Umbilical cord (tissue), 2 donors: ENCODE results near the gene ASXL2. TPM values are rescaled to one million over a fixed set of nuclear protein-coding genes. Genes with fewer than 3 reads are reported as not detected.
A peak's percentile ranks its signal among the peaks of the same experiment; 100 is the strongest.
"Not testable (repeated sequence)": the region's sequence is repeated elsewhere in the genome, so short reads cannot be mapped to it uniquely, and the experiment has no call there.

Experiments
- DNase-seq: peaks from one replicate; pipeline ENCODE4 v3.0.0-alpha.2; 2015; ENCODE audit warnings: low spot score
- total RNA-seq: library from RNA; depleted of rRNA; stranded (reverse); fragments of >200 nt; gene quantifications from one replicate; pipeline ENCODE4 v1.2.3, GENCODE V29; 2014; ENCODE audit warnings: low replicate concordance; ENCODE audit not compliant: insufficient read depth

ASXL2 gene
- total RNA-seq, 1 donor from 2014 or later: 7.9 TPM

GRCh38 chr2:25738383-25739343 lies 139.6 kb downstream of the ASXL2 start:
- peak; percentile 27 for DNase-seq

GRCh38 chr2:25736899-25737515 lies 141.3 kb downstream of the ASXL2 start:
- DNase-seq: no peak

GRCh38 chr2:25735835-25736234 lies 142.5 kb downstream of the ASXL2 start:
- DNase-seq: no peak

- DNase-seq: no peak
Measured at GRCh38 chr2:25728559-25728958, 149.7 kb downstream of the ASXL2 start.

- DNase-seq: no peak
Measured at GRCh38 chr2:25726522-25726921, 151.8 kb downstream of the ASXL2 start.

- no peak for DNase-seq
Measured at GRCh38 chr2:25725877-25726276, 152.4 kb downstream of the ASXL2 start.

- DNase-seq: no peak
Measured at GRCh38 chr2:25724756-25725155, 153.5 kb downstream of the ASXL2 start.

GRCh38 chr2:25722224-25722623 lies 156.1 kb downstream of the ASXL2 start:
- no peak for DNase-seq

GRCh38 chr2:25720575-25720974 lies 157.7 kb downstream of the ASXL2 start:
- DNase-seq: no peak

GRCh38 chr2:25714740-25715139 lies 163.5 kb downstream of the ASXL2 start:
- no peak for DNase-seq

- no peak for DNase-seq
Measured at GRCh38 chr2:25712455-25712854, 165.8 kb downstream of the ASXL2 start.

- peak; percentile 32 for DNase-seq
Measured at GRCh38 chr2:25711675-25712354, 166.5 kb downstream of the ASXL2 start.

GRCh38 chr2:25710750-25711149 lies 167.5 kb downstream of the ASXL2 start:
- DNase-seq: no peak

GRCh38 chr2:25709349-25709748 lies 168.9 kb downstream of the ASXL2 start:
- DNase-seq: no peak

GRCh38 chr2:25707927-25708590 lies 170.2 kb downstream of the ASXL2 start:
- DNase-seq: no peak

GRCh38 chr2:25705575-25705974 lies 172.7 kb downstream of the ASXL2 start:
- not testable (repeated sequence) for DNase-seq

GRCh38 chr2:25701801-25702200 lies 176.5 kb downstream of the ASXL2 start:
- DNase-seq: no peak

GRCh38 chr2:25700221-25700660 lies 178.0 kb downstream of the ASXL2 start:
- peak; percentile 45 for DNase-seq

GRCh38 chr2:25699216-25699615 lies 179.1 kb downstream of the ASXL2 start:
- no peak for DNase-seq

GRCh38 chr2:25698752-25699151 lies 179.5 kb downstream of the ASXL2 start:
- DNase-seq: no peak

- peak; percentile 28 for DNase-seq
Measured at GRCh38 chr2:25697559-25698341, 180.5 kb downstream of the ASXL2 start.
